SK-N-MC (cell line): ENCODE results near the gene ROBO2.
A peak's percentile ranks its signal among the peaks of the same experiment; 100 is the strongest.

Experiments
- DNase-seq: peaks from one replicate; pipeline ENCODE4 v3.0.0-alpha.2; 2011; ENCODE audit warnings: low read depth, low spot score
- H3K27ac ChIP-seq: fragments of 200-600 bp; sonication (generic); 2 replicates; pipeline ENCODE4 v1.5.1; 2016; ENCODE audit warnings: mixed run types
- H3K36me3 ChIP-seq: fragments of 200-600 bp; sonication (generic); 2 replicates; pipeline ENCODE4 v1.6.1; 2017; ENCODE audit warnings: antibody characterized with exemption, low read length, mixed read lengths; ENCODE audit not compliant: insufficient read depth
- H3K4me3 ChIP-seq: fragments of 200-600 bp; sonication (generic); 2 replicates; pipeline ENCODE4 v1.5.1; 2016
- H3K9ac ChIP-seq: fragments of 200-600 bp; sonication (generic); 2 replicates; pipeline ENCODE4 v1.8.0; 2017; ENCODE audit warnings: mixed run types, mixed read lengths; ENCODE audit not compliant: insufficient read length
- H3K9me3 ChIP-seq: fragments of 200-600 bp; sonication (generic); 2 replicates; pipeline ENCODE4 v1.6.1; 2017; ENCODE audit warnings: low read depth, mild to moderate bottlenecking, antibody characterized with exemption, low read length, moderate library complexity, mixed read lengths
- EZH2 ChIP-seq: fragments of 200-600 bp; sonication (generic); IDR thresholded peaks from one replicate; pipeline ENCODE4 v1.6.1; 2017; ENCODE audit warnings: antibody characterized with exemption
- FOXP2 ChIP-seq: optimal IDR thresholded peaks from 2 replicates; pipeline ENCODE3; 2011; ENCODE audit warnings: mild to moderate bottlenecking, moderate library complexity; ENCODE audit not compliant: insufficient read depth; ENCODE audit errors: extremely low read length, control extremely low read depth
- POLR2AphosphoS5 ChIP-seq: IDR thresholded peaks from 2 replicates; pipeline ENCODE4 v1.6.1; 2012; ENCODE audit warnings: mild to moderate bottlenecking, low read depth, low read length, borderline replicate concordance

Gene ROBO2

GRCh38 chr3:77489216-77489615 is 449.3 kb downstream of the ROBO2 start:
- H3K9me3 ChIP-seq, result no peaks in the 10 kb centered on the region
- H3K4me3 ChIP-seq, result no peak overlapping the region
- no peak overlapping the region for H3K9ac ChIP-seq
- DNase-seq, result no peak
- no peak overlapping the region for H3K27ac ChIP-seq
- no peak for TF ChIP-seq FOXP2
- no peaks in the 10 kb centered on the region for H3K36me3 ChIP-seq

DNA sequence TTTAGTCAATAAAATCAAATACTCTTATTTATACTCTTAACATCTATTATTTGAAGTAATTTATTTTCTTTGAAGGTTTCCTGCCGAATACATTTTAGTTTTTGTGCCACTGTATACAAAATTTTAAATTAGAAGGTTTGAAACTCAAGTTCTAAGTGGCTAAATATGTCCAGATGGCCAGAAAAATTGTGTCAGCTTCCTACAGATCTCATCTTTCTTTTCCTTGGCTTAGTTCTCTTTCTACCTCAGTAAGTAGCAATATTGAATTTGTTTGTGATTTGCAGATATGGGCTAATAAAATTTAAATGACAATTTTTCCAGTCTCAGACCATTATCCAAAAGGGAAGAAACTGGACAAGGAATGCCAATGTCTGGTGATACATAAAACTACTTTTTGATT is 452.1 kb downstream of the ROBO2 start:
- H3K36me3 ChIP-seq, result no peaks in the 10 kb centered on the region
- H3K27ac ChIP-seq, result no peak overlapping the region
- H3K9ac ChIP-seq, result no peak overlapping the region
- no peak for DNase-seq
- H3K4me3 ChIP-seq, result no peak overlapping the region
- TF ChIP-seq EZH2 (no peak), POLR2AphosphoS5 (no peak), FOXP2 (no peak)
- no peaks in the 10 kb centered on the region for H3K9me3 ChIP-seq

GRCh38 chr3:77500721-77501120 is 460.8 kb downstream of the ROBO2 start:
- Histone ChIP-seq H3K27ac (no peak overlapping the region), H3K4me3 (no peak overlapping the region), H3K9ac (no peak overlapping the region), H3K36me3 (no peaks in the 10 kb centered on the region), H3K9me3 (no peaks in the 10 kb centered on the region)
- TF ChIP-seq EZH2 (no peak), POLR2AphosphoS5 (no peak), FOXP2 (no peak)
- no peak for DNase-seq

DNA sequence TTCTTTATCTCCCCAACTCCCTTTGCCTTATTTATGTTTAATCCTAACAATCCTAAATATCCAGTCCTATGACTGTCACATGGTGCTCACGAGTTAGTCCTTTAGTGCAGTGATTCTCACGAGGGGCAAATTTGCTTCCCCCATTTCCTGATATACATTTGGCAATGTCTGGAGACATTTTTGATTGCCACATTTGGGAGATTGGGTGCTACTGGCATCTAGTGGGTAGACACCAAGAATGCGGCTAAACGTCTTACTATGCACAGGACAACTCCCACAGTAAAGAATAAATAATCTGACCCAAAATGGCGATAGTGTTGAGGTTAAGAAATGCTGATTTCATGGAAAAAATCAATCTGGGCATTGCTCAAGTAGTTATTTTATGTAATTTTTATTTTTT is 466.5 kb downstream of the ROBO2 start:
- no peak overlapping the region for H3K9ac ChIP-seq
- H3K9me3 ChIP-seq, result no peaks in the 10 kb centered on the region
- no peaks in the 10 kb centered on the region for H3K36me3 ChIP-seq
- no peak overlapping the region for H3K4me3 ChIP-seq
- DNase-seq, result no peak
- no peak for TF ChIP-seq POLR2AphosphoS5
- no peak for TF ChIP-seq EZH2
- no peak for TF ChIP-seq FOXP2
- H3K27ac ChIP-seq, result no peak overlapping the region

DNA sequence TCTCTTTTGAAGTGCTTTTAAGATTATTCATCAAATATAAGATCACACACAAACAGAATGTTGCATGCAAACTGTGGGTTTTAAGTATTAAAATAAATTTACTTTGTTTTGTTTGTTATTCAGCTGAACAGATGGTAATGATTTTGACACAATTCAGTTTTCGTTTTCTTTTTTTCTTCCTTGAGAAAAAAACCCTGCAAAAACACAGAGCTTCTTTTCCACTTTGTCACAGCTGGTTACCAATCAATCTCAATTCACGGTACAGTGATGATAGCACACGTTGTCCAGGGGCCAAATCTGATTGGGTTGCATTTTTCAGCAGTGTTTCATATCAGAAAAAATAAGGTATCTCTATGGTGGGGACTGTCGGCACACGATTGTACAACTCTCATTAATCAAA is 473.6 kb downstream of the ROBO2 start:
- no peak for DNase-seq
- Histone ChIP-seq H3K4me3 (no peak overlapping the region), H3K36me3 (no peaks in the 10 kb centered on the region), H3K9me3 (no peaks in the 10 kb centered on the region), H3K9ac (no peak overlapping the region), H3K27ac (peak overlapping the region; percentile 8; the same call in 1 of the 2 replicates)
- TF ChIP-seq POLR2AphosphoS5 (no peak), FOXP2 (no peak), EZH2 (no peak)

DNA sequence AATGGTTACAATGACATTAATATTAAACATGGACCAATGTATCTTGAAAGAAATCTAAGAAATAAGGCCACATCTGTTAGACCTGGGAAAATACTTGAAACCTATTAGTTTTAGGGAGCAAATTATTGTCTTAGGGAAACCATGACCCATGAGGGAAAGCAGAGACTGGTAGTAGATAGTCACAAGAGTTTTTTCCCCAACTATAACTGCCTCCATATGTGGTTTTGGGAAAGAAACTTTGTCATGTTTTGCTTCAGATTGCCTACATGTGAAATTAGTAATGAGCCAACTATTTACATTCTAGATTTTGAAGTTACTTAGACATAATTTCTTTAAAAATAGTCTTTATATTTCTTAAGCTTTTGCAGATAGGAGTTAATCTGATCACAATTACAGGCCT is 474.9 kb downstream of the ROBO2 start:
- no peak for DNase-seq
- Histone ChIP-seq H3K27ac (peak overlapping the region; percentile 46), H3K4me3 (no peak overlapping the region), H3K9me3 (no peaks in the 10 kb centered on the region), H3K9ac (no peak overlapping the region), H3K36me3 (no peaks in the 10 kb centered on the region)
- TF ChIP-seq EZH2 (no peak), POLR2AphosphoS5 (no peak), FOXP2 (no peak)

DNA sequence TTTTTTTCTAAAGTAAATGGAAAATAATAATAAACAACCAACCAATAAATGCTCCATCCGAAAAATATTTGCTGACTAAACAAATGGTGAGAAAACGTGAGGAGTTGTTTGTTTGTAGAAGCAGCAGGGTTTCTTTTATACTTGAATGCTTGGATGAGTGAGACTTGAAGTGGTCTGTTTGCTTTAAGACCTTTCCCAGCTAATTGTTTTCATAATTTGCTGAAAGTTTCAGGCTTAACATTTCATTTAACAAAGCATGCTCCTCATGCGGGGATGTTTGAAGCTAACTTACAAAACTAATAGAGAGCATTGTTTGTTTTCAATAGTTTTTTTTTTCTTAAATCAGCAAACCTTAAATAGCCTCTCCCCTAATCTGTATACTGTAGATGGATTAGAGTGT is 484.6 kb downstream of the ROBO2 start:
- DNase-seq, result no peak
- TF ChIP-seq FOXP2 (no peak), POLR2AphosphoS5 (no peak), EZH2 (no peak)

GRCh38 chr3:77524946-77525682 is 485.2 kb downstream of the ROBO2 start:
- no peak for DNase-seq
- Histone ChIP-seq H3K36me3 (no peaks in the 10 kb centered on the region), H3K27ac (no peak overlapping the region), H3K9me3 (no peaks in the 10 kb centered on the region), H3K9ac (no peak overlapping the region), H3K4me3 (no peak overlapping the region)
- no peak for TF ChIP-seq EZH2
- TF ChIP-seq POLR2AphosphoS5, result no peak
- TF ChIP-seq FOXP2, result no peak

More for the DNA sequence above, 484.6 kb downstream of the ROBO2 start:
- Histone ChIP-seq H3K9me3 (no peaks in the 10 kb centered on the region), H3K36me3 (no peaks in the 10 kb centered on the region), H3K4me3 (no peak overlapping the region), H3K27ac (no peak overlapping the region), H3K9ac (no peak overlapping the region)

DNA sequence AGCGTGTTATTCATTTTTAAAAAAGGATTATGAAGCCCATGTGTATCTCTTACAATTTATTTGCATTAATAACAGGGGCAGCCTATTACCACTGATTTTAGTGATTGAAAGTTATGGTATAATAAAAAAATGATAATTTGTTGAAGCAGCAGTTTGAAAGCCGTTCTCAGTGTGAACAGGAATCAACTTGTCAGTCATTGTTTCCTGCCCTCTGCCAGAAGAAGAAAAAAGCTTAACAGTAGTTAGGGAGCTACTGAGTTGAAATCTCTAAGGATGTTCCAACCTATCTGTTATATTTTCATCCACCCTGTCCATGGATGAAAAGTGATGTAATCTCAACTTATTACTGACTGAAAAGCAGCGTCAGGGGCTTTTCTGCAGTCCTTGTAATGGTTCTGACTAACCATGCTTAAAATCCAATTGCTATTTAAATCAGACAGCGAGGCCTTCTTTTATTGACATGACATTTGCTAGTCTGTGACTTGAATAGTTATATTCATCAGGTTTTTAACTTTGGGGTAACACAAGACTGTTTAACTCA is 486.7 kb downstream of the ROBO2 start:
- TF ChIP-seq FOXP2 (no peak), POLR2AphosphoS5 (no peak), EZH2 (no peak)
- Histone ChIP-seq H3K4me3 (no peak overlapping the region), H3K36me3 (no peaks in the 10 kb centered on the region), H3K9ac (no peak overlapping the region), H3K9me3 (no peaks in the 10 kb centered on the region), H3K27ac (no peak overlapping the region)
- DNase-seq, result no peak
